ENCODE data around the gene SLC38A11. TPM values are rescaled to one million over a fixed set of nuclear protein-coding genes. Genes with fewer than 3 reads are reported as not detected.

SLC38A11 gene
- polyA plus RNA-seq, 1 donor (not counting 4 experiments of a cell fraction or from before 2014, with no cell fraction given): not detected

DNA sequence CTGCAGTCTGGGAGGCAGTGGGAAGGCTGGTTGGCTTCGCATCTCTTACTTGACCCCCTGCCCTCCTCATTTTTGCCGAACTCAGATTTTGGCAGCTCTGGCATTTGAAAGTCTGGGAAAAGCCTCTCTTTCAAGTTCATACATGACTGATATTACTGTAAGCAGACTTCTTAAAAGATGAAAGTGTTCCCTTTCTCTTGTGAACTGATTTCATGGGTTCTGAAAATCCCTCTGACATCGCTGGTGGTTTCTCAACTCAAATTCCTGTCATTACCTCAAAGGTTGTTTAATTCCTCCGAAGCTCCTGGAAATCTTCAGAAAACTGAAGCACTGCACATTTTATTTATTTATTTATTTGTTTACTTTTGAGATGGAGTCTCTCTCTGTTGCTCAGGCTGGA lies 16.9 kb upstream of the SLC38A11 start:
- H3K4me3 ChIP-seq (ENCODE audit: control insufficient read depth in 2 of 3, extremely low read depth in 1 of 3, insufficient read depth in 2 of 3, low read depth in 1 of 3, low read length in 3 of 3): no peak overlapping the region
- no peak overlapping the region for H3K9ac ChIP-seq (ENCODE audit: control insufficient read depth, extremely low read depth, insufficient read depth, low read length)
- H3K9me3 ChIP-seq (ENCODE audit: control insufficient read depth, low read depth, low read length): no peaks in the 10 kb centered on the region
- H3K4me1 ChIP-seq (ENCODE audit: control insufficient read depth, extremely low read depth, insufficient read depth, low read length): peaks cover 12% of the 10 kb centered on the region
- H3K9me1 ChIP-seq (ENCODE audit: control insufficient read depth, extremely low read depth, insufficient read depth, low read length): no peaks in the 10 kb centered on the region
- H3K36me3 ChIP-seq (ENCODE audit: control insufficient read depth in 2 of 2, extremely low read depth in 1 of 2, insufficient read depth in 2 of 2, low read length in 2 of 2): no peaks in the 10 kb centered on the region
- TF ChIP-seq EZH2 (IDR thresholded peaks at IDR 0.05; ENCODE audit: low read length): no peak
- TF ChIP-seq, protein P1, sequence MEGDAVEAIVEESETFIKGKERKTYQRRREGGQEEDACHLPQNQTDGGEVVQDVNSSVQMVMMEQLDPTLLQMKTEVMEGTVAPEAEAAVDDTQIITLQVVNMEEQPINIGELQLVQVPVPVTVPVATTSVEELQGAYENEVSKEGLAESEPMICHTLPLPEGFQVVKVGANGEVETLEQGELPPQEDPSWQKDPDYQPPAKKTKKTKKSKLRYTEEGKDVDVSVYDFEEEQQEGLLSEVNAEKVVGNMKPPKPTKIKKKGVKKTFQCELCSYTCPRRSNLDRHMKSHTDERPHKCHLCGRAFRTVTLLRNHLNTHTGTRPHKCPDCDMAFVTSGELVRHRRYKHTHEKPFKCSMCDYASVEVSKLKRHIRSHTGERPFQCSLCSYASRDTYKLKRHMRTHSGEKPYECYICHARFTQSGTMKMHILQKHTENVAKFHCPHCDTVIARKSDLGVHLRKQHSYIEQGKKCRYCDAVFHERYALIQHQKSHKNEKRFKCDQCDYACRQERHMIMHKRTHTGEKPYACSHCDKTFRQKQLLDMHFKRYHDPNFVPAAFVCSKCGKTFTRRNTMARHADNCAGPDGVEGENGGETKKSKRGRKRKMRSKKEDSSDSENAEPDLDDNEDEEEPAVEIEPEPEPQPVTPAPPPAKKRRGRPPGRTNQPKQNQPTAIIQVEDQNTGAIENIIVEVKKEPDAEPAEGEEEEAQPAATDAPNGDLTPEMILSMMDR (optimal IDR thresholded peaks at IDR 0.05 in 1 of 3, IDR thresholded peaks at IDR 0.05 in 1 of 3, conservative IDR thresholded peaks at IDR 0.05 in 1 of 3; ENCODE audit: extremely low read depth in 1 of 3, insufficient read depth in 2 of 3, low read length in 3 of 3): no peak
- dilution Hi-C loops (cut with MboI; ENCODE audit: extremely low pct_ligation_motif_present, low sequenced_read_pairs): no loop called here
- no peak overlapping the region for H3K27ac ChIP-seq (ENCODE audit: control insufficient read depth, insufficient read depth, low read length)
- no peaks in the 10 kb centered on the region for H3K79me2 ChIP-seq (ENCODE audit: control insufficient read depth, insufficient read depth, low read length)
- H3K27me3 ChIP-seq (ENCODE audit: control insufficient read depth, extremely low read depth, insufficient read depth, low read length): no peaks in the 10 kb centered on the region
- peak overlapping the region; percentile 22 for H3K4me2 ChIP-seq (ENCODE audit: control insufficient read depth, extremely low read depth, insufficient read depth, low read depth, low read length)
- DNase-seq (ENCODE audit: low read depth, low spot score): no peak
- no peak for FAIRE-seq
- H2AFZ ChIP-seq (ENCODE audit: control insufficient read depth, low read length): peak overlapping the region; percentile 31
- H4K20me1 ChIP-seq (ENCODE audit: control insufficient read depth, extremely low read depth, insufficient read depth, low read length): no peaks in the 10 kb centered on the region

DNA sequence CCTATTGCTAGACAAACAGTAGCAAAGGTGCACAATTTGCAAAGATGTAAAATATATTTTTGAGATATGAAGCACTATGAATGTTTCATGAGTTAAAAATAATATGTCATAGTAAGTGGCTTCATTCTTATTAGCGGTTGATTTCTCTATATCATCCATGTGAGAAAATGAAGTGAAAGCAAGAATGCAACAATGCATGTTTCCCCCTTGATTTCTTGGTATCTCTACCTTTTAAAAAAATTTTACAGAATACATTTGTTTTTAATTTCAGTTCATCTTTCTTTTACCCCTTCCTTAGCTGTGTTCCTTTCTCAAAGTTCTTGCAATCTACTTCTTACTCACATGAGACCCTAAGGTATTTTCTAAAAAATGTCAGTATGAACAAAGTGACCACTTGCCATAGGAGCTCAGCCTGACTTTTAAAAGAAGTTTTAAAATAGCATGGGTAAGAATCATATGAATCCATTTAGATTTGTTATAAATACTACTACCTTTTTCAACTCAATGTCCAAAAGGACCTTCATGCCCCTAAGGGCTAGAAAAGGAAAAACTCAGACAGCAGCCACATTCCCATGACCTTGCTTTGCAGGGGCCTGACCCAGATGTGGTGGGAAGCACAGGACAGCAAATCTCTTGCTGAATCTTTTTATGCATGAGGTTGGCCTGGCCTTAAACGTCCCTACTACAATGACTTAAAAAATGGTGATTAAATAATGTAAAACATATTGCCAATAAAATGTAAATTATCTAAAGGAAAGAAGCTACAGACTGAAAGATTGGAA lies 14.8 kb upstream of the SLC38A11 start:
- Histone ChIP-seq H2AFZ (ENCODE audit: control insufficient read depth, low read length) (no peak overlapping the region), H3K9me3 (ENCODE audit: control insufficient read depth, low read depth, low read length) (no peaks in the 10 kb centered on the region), H3K79me2 (ENCODE audit: control insufficient read depth, insufficient read depth, low read length) (no peaks in the 10 kb centered on the region), H3K9ac (ENCODE audit: control insufficient read depth, extremely low read depth, insufficient read depth, low read length) (no peak overlapping the region), H3K4me1 (ENCODE audit: control insufficient read depth, extremely low read depth, insufficient read depth, low read length) (peaks cover 13% of the 10 kb centered on the region), H3K4me3 (ENCODE audit: control insufficient read depth in 2 of 3, extremely low read depth in 1 of 3, insufficient read depth in 2 of 3, low read depth in 1 of 3, low read length in 3 of 3) (no peak overlapping the region), H3K27ac (ENCODE audit: control insufficient read depth, insufficient read depth, low read length) (no peak overlapping the region), H3K4me2 (ENCODE audit: control insufficient read depth, extremely low read depth, insufficient read depth, low read depth, low read length) (no peak overlapping the region), H3K36me3 (ENCODE audit: control insufficient read depth in 2 of 2, extremely low read depth in 1 of 2, insufficient read depth in 2 of 2, low read length in 2 of 2) (no peaks in the 10 kb centered on the region), H3K27me3 (ENCODE audit: control insufficient read depth, extremely low read depth, insufficient read depth, low read length) (no peaks in the 10 kb centered on the region), H3K9me1 (ENCODE audit: control insufficient read depth, extremely low read depth, insufficient read depth, low read length) (no peaks in the 10 kb centered on the region), H4K20me1 (ENCODE audit: control insufficient read depth, extremely low read depth, insufficient read depth, low read length) (no peaks in the 10 kb centered on the region)
- dilution Hi-C loops (cut with MboI; ENCODE audit: extremely low pct_ligation_motif_present, low sequenced_read_pairs): no loop called here
- DNase-seq (ENCODE audit: low read depth, low spot score) (no peak), FAIRE-seq (no peak)
- TF ChIP-seq EZH2 (IDR thresholded peaks at IDR 0.05; ENCODE audit: low read length): no peak
- TF ChIP-seq, protein P1 (optimal IDR thresholded peaks at IDR 0.05 in 1 of 3, IDR thresholded peaks at IDR 0.05 in 1 of 3, conservative IDR thresholded peaks at IDR 0.05 in 1 of 3; ENCODE audit: extremely low read depth in 1 of 3, insufficient read depth in 2 of 3, low read length in 3 of 3): no peak

Measured in keratinocyte (primary cell).